ENCODE data around the gene ADGRF1.

GRCh38 chr6:46998436-46999017 lies 43.6 kb downstream of the ADGRF1 start:
- TF ChIP-seq EZH2 (IDR thresholded peaks at IDR 0.05; ENCODE audit: low read length, missing control alignments) (no peak), CTCF (conservative IDR thresholded peaks at IDR 0.05 in 1 of 2, IDR thresholded peaks at IDR 0.05 in 1 of 2; ENCODE audit: low read depth in 1 of 2, low read length in 2 of 2) (no peak)
